GM21447 (cell line): Measurements from ENCODE around the gene FRAS1.
"Not testable (repeated sequence)": the region's sequence is repeated elsewhere in the genome, so short reads cannot be mapped to it uniquely, and the experiment has no call there.

Experiments
- ATAC-seq: cut with Tn5 transposase; IDR thresholded peaks from one replicate; pipeline ENCODE4 v1.9.1; 2021; ENCODE audit not compliant: unreplicated experiment

The FRAS1 gene

DNA sequence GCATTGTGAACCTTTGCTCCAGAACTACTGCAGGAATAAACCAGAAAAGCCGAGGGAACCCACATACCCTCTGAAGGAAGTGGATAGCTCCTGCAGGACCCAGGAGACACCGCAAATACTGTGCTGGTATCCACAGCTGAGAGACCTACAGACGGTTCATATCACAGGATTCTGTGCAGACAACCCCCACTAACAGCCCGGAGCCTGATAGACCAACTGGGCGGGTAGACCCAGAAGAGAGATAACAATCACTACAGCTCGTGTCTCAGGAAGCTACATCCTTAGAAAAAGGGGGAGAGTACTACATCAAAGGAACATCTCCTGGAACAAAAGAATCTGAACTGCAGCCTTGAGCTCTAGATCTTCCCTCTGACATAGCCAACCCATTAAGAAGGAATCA, 150.8 kb downstream of the FRAS1 start:
- no peak for ATAC-seq

DNA sequence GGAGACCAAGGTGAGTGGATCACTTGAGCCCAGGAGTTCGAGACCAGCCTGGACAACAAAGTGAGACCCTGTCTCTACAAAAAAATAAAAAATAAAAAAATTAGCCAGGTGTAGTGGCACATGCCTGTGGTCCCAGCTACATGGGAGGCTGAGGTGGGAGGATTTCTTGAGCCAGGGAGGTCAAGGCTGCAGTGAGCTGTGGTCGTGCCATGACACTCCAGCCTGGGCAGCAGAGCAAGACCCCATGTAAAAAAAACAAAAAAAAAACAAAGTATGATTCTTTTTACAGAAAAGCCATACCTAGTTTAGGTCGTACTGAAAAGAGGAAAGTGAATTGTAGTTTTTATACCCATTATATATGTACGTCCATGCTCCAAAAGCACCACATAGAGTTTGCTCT, 151.8 kb downstream of the FRAS1 start:
- not testable (repeated sequence) for ATAC-seq

DNA sequence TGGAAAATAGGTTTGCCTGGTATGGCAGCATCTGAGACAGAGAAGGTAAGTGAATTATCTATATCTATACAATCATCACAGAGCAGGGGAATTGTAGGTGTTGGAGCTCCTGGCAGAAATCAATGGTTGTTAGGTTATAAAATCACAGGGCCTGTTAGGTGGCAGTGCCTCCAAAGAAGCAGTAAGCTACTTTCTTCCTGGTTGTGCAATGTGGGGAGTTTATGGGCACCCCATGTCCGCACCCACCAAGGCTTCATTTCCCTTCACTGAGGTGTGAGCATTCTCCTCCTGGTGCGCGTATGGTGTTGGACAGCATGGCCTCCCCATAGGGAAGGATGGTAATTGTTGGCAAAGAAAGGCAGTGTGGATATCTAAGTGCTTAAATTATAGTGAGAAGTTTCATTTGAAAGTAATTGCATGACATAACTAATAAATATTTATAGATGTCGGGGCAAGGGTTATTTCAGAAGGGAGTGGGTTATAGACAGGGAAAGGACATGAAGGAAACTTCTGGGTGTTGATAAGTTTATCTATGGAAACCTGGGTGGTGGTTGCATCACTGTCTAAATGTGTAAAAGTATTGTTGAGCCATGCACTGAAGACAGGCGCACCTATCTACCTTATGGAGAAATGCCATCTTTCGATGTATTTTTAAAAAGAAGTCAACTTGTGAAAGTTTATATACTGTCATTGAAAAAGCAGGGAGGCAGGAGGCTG, 153.7 kb downstream of the FRAS1 start:
- no peak for ATAC-seq

DNA sequence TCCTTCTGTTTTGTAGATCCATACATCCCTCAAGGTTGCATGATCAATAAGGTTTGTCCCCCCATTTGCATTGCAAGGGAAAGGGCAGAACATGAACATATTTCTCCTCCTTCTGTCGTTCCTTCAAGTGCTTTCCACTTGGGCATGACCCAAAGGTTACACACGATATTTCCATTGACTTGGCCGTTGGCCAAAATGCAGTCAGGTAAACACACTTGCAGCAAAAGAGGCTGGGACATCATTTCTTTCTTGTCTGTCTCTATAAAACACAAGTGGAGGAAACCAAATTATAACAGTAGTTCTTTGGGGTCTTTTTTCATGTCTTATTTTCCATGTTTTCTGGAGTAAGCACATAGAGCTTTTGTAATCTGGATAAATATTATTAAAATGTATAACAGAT, 156.1 kb downstream of the FRAS1 start:
- ATAC-seq: no peak

DNA sequence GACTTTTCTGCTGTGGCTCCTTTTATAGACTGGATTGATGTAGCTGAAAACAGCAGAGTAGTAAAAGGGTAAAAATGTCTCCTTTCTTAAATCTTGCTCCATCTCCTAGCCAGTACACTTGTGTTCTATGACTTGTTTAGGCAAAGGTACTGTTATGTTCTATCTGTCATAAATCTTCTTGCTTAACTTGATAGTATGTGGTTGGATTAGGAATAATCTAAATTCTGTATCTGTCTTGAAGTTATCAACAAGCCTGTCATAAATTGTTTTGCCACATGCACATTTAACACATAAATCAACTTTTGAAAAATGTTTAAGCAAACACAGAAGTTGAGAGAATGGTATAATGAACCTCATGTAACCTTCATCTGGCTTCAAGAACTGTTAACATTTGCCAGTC, 157.0 kb downstream of the FRAS1 start:
- no peak for ATAC-seq

DNA sequence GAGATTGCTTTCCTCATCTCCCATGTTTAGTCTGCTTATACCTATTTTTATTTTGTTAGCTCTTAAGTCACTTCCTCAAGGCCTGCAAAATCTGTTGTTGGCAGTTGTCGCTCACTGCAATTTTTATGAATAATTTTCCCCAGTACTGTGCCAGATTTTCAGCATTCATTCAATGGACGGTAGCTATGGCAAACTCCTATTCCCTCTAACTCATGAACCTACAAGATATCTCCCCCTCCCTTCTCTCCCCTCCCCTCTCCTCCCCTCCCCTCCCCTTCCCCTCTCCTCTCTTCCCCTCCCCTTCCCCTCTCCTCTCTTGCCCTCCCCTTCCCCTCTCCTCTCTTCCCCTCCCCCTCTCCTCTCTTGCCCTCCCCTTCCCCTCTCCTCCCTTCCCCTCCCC, 160.4 kb downstream of the FRAS1 start:
- no peak for ATAC-seq

DNA sequence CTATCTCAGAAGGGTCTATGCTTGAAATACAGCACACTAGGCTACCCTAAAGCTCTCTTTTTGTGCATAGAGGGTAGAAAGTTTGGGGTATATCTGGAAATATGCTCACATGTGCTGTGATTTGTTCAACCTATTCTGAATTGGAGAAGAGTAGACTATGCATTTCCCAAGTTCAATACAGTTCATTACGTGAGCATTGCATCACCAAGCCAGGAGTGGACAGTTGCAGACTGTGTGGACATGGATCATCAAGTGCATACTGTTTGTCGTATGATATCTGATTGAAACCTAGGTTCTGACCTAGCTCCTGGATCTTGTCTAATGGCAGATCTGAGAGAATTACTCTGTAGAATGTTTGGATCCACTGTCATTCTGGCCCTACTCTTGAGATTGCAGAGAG, 161.1 kb downstream of the FRAS1 start:
- ATAC-seq: no peak

DNA sequence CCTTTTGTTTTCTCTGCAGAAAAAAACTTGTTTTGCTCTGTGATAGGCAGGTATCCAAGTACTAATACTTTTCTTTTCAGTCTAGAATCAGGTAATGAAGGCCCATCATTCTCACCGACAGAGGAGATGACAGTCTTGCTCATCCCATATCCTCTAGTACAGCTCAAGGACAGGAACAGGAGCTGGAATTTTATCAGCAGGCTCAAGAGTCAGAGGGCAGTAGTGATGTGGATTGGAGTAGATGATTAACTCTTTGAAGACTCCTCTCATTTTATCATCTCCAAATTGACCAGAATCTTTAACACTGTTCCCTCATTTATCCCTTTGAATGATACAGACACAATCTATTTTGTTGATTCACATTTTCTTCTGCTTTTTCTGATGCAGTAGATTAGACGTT, 162.7 kb downstream of the FRAS1 start:
- ATAC-seq: no peak

DNA sequence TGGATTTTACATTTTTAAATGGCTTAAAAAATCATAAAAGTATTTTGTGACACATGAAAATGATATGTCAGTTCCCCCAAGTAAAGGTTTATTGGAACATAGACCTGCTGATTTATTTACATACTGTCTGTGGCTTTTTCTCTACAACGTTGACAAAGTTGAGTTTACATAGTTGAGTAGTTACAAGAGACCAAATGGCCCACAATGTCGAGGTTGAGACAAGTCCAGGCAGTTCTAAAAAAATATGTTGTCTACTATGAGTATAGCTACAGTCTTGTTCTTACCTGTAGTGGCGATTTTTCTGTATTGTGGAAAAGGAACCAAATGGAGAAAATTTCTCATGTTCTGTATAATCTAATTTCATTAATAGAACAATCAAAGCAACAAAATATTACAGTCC, 163.2 kb downstream of the FRAS1 start:
- no peak for ATAC-seq

DNA sequence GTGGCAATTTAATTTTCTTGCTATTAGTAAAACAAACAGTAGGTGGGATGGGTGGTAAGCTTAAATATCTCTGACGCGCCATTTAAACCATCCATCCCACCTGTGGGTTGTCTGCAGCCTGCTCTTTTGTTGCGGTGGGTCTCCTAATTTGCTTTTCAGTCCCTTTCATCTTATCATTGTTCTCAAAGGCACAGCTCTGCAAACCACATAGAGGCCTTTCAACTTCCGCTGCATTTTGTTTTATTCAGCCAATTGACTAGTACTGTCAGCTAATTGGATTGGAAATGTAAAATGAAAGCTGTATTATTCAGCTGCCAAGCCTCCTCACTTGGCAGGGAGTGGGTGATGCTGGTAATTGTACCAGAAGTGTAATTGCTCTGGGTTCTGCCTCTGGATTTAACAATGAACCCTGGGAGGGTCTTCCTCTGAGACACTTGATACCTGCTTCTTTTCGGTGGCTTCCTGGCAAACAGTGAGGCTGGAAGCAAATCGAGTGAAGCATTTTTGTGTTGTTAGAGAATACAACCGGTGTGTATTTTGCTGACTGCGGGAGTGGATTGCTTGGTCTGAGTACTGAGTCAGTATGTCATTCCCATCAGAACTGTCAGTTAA, 165.6 kb downstream of the FRAS1 start:
- no peak for ATAC-seq

DNA sequence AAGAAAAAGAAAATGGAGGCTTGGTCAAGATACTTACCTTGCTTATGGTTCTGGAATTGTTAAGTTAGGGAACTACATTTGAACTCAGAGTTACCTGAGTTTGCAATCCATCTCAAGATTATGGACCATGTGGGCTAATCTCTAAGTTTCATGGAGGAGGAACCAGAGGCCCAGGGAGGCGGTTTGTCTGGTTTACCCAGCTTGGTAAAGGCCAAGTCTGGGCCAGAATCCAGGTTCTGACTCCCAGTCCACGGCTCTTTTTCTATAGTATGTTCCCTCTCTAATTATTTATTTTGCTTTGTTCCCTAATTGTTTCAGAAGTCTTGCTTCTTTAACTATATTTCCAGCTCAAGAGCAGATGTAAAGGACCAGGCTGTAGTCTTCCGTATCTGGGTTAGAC, 168.1 kb downstream of the FRAS1 start:
- no peak for ATAC-seq

DNA sequence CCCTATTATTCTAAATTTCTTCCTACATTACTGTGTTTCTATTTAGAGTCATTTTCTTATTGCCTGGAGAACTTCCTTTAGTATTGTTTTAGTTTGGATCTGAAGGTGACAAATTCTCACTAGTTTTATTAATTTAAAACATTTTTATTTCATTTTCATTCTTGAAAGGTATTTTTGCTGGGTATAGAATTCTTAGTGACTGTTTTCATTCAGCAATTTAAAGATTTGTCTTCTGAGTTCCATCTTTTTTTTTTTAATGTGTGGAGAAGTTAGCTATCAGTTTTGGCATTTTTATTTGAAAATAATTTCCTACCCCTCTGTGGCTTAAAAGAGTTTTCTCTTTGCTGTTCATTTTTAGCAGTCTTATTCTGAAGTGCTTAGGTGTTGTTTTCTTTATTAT, 169.2 kb downstream of the FRAS1 start:
- no peak for ATAC-seq

DNA sequence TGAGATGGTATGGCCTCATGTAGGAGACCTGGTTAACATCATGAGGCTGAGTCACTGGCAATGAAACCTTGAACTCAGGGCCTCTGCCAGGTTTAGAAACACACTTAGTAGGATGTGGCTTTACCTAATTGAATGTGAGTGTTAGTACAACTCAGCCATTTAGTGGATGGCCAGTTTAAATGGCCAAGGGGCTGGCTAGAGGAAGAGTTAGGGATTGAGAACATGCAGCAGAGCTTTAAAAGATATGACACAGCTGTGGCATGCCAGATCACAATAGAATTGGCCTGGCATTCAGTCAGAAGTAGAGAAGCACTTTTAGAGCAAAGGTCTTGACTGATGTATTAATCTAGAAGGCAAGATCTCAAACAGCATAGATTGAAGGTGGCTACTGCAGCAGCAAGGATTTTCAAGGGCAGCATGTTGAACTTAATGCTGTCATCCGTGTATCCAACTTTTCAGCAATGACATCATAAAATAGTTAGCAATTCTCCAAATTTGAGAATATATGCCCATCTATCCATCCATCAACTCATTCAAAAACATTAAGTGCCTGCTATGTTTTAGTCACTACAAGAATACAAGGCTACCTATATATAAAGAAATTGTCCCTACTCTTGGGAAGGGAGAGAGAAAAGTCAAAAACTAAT, 170.4 kb downstream of the FRAS1 start:
- ATAC-seq: no peak

DNA sequence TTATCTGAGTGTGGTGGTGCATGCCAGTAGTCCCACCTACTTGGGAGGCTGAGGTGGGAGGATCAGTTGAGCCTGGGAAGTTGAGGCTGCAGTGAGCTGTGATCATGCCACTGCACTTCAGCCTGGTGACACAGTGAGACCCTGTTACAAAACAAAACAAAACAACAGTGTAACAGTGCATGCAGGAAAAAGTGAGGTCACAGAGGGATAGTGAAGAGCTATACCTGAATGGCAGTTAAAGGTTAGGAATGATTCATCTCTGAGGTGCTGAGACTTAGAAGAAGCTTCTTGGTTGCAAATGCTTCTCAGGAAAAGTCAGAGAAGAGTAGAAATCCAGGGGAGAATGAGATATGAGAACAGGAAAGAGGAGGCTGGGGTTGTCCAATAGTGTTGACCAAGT, 178.7 kb downstream of the FRAS1 start:
- no peak for ATAC-seq

DNA sequence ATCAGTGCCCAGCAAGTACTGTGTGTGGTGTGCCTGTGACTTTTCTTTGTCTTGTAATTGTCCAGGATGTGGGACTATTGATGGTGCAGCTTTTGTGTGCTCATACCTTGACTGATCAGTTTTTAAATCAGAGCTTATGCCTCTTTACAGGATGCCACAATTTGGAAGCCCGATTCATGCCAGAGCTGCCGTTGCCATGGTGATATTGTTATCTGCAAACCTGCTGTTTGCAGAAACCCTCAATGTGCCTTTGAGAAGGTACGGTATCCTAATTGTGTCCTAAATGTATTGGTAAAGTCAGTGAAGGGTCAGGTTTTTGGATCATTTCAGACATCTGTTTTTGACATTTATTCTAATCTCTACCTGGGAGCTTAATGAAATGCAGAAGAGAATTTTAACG, 180.2 kb downstream of the FRAS1 start:
- ATAC-seq: no peak

DNA sequence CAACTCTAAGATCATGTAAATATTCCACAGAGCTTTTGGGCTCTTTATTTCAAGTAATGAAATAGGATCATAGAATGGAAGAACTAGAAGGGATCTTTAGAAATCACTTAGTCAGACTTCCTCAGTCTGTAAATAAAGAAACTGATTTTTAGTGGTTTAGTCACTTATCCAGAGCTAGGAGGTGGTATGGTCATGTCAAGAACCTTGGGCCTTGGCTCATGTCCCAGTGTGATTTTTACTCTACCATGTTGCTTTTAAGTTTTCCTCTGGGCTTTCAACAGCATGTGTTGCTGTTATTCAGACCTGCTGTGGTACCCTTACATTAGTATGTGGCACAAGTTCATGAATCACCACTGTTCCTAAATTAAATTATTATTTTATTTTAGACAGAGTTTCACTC, 184.9 kb downstream of the FRAS1 start:
- ATAC-seq: no peak

DNA sequence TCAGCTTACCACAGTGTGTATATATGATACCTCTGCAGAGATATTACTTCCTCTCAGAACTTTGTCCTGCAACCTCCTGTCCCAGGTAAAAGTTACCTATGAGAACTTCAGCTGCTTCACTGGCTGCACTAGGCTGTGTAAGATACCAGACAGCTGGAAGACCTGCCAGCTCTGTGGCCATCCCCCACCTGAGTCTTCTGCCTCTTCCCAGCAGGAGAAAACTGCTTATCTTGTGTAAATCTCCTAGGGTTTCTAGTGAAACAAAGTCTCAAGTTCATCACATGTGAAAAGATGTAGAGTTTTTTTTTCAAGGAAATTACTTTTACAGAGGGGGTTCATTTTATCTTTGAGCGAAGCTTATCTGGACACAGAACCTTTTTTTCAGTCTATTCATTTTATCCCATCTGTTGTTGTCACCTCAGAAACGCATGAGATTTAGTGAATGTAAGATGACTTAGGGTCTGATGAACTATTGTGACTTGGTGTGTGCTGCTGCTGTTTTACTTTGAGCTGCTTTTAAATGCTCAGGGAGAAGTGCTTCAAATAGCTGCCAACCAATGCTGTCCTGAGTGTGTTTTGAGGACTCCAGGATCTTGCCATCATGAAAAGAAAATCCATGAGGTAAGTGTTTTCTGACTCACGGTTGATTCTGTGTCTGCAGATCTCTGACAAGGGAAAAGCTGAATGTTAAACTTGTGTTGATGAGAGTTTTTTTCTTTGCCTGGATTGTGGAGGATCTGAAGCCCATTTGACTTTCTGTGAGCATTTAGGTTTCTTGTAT, 187.8 kb downstream of the FRAS1 start:
- no peak for ATAC-seq

DNA sequence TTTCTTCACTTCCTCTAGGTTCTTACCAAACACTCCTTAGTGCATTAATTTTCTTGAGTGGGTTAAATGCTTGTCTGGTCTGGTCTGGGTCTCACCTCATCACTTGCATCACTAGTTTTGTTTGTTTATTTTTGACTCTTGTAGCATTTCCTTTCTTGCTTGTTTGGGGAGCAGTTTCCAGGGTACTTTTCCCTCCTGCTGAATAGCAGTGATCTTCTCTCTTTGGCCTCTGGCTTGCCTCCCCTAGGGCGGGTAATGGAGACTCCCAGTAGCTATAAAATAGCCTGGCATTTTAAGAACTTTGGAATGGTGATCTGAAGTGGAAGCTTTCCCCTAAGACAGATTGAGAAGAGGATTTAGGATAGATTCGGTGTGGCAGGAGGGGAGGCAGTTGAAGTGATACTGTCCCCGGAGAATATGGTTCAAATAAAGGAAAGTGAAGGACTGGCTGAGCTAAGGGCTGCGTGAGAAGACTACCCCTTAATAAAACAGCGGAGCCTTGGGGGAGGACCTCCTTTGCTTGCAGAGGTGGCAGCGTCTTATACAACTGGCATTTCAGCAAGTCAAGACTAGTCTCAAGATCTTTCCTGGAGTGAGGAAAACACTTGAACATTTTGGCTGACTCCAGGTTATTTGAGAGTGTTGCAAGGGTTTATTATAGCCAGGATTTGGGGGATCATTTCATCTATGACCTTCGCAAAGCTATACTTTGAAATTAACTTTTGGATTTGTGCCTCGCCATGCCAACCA, 190.6 kb downstream of the FRAS1 start:
- ATAC-seq: no peak

DNA sequence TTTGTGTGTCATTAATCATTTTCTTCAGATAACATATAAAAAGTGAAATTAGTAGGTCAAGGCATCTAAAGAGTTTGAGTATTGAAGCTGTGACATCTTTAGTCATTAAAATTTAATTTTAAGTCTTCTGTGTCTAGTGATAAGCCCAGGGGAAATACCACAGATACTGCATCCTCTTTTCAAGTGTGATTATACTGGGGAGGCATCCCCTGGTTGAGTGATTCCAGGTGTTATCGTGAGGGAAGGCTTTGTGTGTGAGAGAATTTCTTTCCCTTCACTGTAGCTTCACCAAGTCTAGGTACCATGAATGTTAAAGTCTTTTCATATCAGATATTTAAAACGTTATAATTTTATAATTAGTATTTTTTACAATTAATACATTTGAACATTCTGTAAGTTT, 193.4 kb downstream of the FRAS1 start:
- ATAC-seq: no peak

DNA sequence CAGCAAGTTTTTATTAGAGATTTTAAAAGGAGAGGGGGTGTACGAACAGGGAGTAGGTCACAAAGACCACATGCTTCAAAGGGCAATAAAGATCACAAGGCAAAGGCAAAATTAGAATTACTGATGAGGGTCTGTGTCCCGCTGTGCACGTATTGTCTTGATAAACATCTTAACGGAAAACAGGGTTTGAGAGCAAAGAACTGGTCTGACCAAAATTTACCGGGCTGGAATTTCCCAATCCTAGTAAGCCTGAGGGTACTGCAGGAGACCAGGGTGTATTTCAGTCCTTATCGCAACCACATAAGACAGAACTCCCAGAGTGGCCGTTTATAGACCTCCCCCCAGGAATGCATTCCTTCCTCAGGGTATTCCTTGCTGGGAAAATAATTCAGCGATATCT, 195.7 kb downstream of the FRAS1 start:
- ATAC-seq: not testable (repeated sequence)

DNA sequence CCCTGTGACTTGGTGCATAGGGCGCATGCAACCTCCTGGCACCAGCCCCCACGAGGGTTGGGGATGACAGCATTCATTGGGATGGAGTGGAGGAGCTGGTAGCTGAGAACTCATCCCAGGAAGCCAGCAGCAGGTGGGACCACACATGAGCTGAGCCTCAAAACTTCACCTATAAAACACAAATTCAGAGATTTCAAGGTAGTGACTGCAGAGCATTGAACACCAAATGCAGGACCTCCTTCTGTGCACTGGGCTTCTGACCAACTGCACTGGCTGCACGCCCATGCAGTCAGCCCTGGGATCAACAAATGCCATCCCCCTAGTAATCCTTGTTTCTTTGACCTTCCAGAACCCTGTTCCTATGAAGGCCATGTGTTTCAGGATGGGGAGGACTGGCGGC, 197.8 kb downstream of the FRAS1 start:
- ATAC-seq: no peak
